ENCODE measurements around the gene ST8SIA4.
A peak's percentile ranks its signal among the peaks of the same experiment; 100 is the strongest.
"Not testable (repeated sequence)": the region's sequence is repeated elsewhere in the genome, so short reads cannot be mapped to it uniquely, and the experiment has no call there.

Gene ST8SIA4

GRCh38 chr5:100827481-100827889 lies 75.6 kb downstream of the ST8SIA4 start:
- peak; percentile 27 for DNase-seq

GRCh38 chr5:100826133-100826532 lies 76.9 kb downstream of the ST8SIA4 start:
- DNase-seq: no peak

GRCh38 chr5:100824635-100825034 lies 78.4 kb downstream of the ST8SIA4 start:
- DNase-seq: no peak

GRCh38 chr5:100823812-100824211 lies 79.3 kb downstream of the ST8SIA4 start:
- no peak for DNase-seq

- DNase-seq: no peak
Measured at GRCh38 chr5:100821751-100822150, 81.3 kb downstream of the ST8SIA4 start.

GRCh38 chr5:100818340-100818739 lies 84.7 kb downstream of the ST8SIA4 start:
- no peak for DNase-seq

GRCh38 chr5:100803397-100803796 lies 99.7 kb downstream of the ST8SIA4 start:
- no peak for DNase-seq

- no peak for DNase-seq
Measured at GRCh38 chr5:100802208-100802607, 100.9 kb downstream of the ST8SIA4 start.

- DNase-seq: no peak
Measured at GRCh38 chr5:100800562-100800961, 102.5 kb downstream of the ST8SIA4 start.

- no peak for DNase-seq
Measured at GRCh38 chr5:100799166-100799565, 103.9 kb downstream of the ST8SIA4 start.

GRCh38 chr5:100797861-100798260 lies 105.2 kb downstream of the ST8SIA4 start:
- DNase-seq: no peak

- DNase-seq: no peak
Measured at GRCh38 chr5:100796851-100797250, 106.2 kb downstream of the ST8SIA4 start.

- no peak for DNase-seq
Measured at GRCh38 chr5:100794844-100795243, 108.2 kb downstream of the ST8SIA4 start.

- DNase-seq: no peak
Measured at GRCh38 chr5:100794218-100794617, 108.9 kb downstream of the ST8SIA4 start.

- DNase-seq: no peak
Measured at GRCh38 chr5:100792781-100793180, 110.3 kb downstream of the ST8SIA4 start.

- no peak for DNase-seq
Measured at GRCh38 chr5:100791391-100791790, 111.7 kb downstream of the ST8SIA4 start.

GRCh38 chr5:100790951-100791350 lies 112.1 kb downstream of the ST8SIA4 start:
- DNase-seq: no peak

GRCh38 chr5:100790170-100790665 lies 112.9 kb downstream of the ST8SIA4 start:
- no peak for DNase-seq

GRCh38 chr5:100789694-100790093 lies 113.4 kb downstream of the ST8SIA4 start:
- DNase-seq: no peak

- no peak for DNase-seq
Measured at GRCh38 chr5:100788417-100788816, 114.7 kb downstream of the ST8SIA4 start.

- no peak for DNase-seq
Measured at GRCh38 chr5:100787648-100788047, 115.4 kb downstream of the ST8SIA4 start.

GRCh38 chr5:100785536-100785935 lies 117.5 kb downstream of the ST8SIA4 start:
- not testable (repeated sequence) for DNase-seq

- no peak for DNase-seq
Measured at GRCh38 chr5:100780376-100780870, 122.7 kb downstream of the ST8SIA4 start.

GRCh38 chr5:100779669-100780375 lies 123.3 kb downstream of the ST8SIA4 start:
- no peak for DNase-seq
